Vagina (tissue), 2 donors: ENCODE measurements around the gene PPP1R13B.

ENCODE experiments used
- POLR2A ChIP-seq, 2 donors: fragments of 450-650 bp; IDR thresholded peaks; one replicate each; pipeline ENCODE4 v1.6.1; 2017; ENCODE audit warnings: antibody characterized with exemption in 2 of 2, mild to moderate bottlenecking in 2 of 2, moderate library complexity in 2 of 2
- POLR2AphosphoS5 ChIP-seq, 2 donors: sonication (generic); formaldehyde crosslinking; IDR thresholded peaks; one replicate each; pipeline ENCODE4 v1.9.0; 2017; ENCODE audit warnings: antibody characterized with exemption in 2 of 2, mild to moderate bottlenecking in 2 of 2, low read depth in 1 of 2; ENCODE audit not compliant: insufficient read depth in 1 of 2
- TF ChIP-seq, protein P1 (sequence below), 3 experiments: fragments of 450-650 bp in 2 of 3; fragments of 200-600 bp in 1 of 3; sonication (generic) in 1 of 3; IDR thresholded peaks; one replicate each; pipeline ENCODE4 v1.5.1; 2017 to 2019; ENCODE audit warnings: antibody characterized with exemption in 3 of 3, mild to moderate bottlenecking in 2 of 3, moderate library complexity in 2 of 3

DNA sequence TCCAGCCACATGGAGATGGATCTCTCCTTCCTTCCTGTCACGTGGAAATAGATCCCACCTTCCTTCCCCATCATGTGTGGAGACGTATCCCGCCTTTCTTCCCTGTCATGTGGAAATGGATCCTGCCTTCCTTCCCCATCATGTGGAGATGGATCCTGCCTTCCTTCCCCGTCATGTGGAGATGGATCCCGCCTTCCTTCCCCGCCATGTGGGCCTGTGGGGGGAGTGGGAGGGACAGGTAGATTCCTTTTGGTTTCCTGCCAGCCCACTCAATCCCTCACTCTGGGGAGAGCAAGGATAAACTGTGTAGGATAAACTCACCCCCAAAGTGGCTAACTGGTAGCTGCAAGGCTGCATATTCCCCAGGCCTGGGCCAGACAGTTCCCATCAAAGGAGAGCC, 49.2 kb upstream of the PPP1R13B start:
- TF ChIP-seq, protein P1, sequence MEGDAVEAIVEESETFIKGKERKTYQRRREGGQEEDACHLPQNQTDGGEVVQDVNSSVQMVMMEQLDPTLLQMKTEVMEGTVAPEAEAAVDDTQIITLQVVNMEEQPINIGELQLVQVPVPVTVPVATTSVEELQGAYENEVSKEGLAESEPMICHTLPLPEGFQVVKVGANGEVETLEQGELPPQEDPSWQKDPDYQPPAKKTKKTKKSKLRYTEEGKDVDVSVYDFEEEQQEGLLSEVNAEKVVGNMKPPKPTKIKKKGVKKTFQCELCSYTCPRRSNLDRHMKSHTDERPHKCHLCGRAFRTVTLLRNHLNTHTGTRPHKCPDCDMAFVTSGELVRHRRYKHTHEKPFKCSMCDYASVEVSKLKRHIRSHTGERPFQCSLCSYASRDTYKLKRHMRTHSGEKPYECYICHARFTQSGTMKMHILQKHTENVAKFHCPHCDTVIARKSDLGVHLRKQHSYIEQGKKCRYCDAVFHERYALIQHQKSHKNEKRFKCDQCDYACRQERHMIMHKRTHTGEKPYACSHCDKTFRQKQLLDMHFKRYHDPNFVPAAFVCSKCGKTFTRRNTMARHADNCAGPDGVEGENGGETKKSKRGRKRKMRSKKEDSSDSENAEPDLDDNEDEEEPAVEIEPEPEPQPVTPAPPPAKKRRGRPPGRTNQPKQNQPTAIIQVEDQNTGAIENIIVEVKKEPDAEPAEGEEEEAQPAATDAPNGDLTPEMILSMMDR (IDR thresholded peaks at IDR 0.05) = no peak
- no peak for TF ChIP-seq POLR2A (IDR thresholded peaks at IDR 0.05)
- no peak for TF ChIP-seq POLR2AphosphoS5 (IDR thresholded peaks at IDR 0.05; ENCODE audit: insufficient read depth in 1 of 2, low read depth in 1 of 2)
